Lung (tissue), 12 donors: Measurements from ENCODE around the gene MYCN. TPM values are rescaled to one million over a fixed set of nuclear protein-coding genes. Genes with fewer than 3 reads are reported as not detected.

Experiments used
- ATAC-seq: fragments of 200-7000 bp; cut with Tn5 transposase; one replicate; pipeline ENCODE4 v1.9.1; 2020; ENCODE audit warnings: moderate number of reproducible peaks; ENCODE audit not compliant: insufficient read depth, low FRiP score
- DNase-seq, 3 donors: peaks; one replicate each; pipeline ENCODE4 v3.0.0-alpha.2; 2013 to 2017
- H3K27ac ChIP-seq, 2 donors: one replicate each; pipeline ENCODE4 v1.5.1; 2013; ENCODE audit warnings: mild to moderate bottlenecking in 2 of 2, moderate library complexity in 2 of 2, control low read depth in 1 of 2, inconsistent platforms in 1 of 2, low read depth in 1 of 2, low read length in 1 of 2
- H3K27me3 ChIP-seq, 3 donors: one replicate each; pipeline ENCODE4 v1.5.1; 2013; ENCODE audit warnings: low read length in 2 of 3; ENCODE audit not compliant: control insufficient read depth in 3 of 3, insufficient read depth in 3 of 3
- H3K36me3 ChIP-seq, 4 donors: one replicate each; pipeline ENCODE4 v1.5.1; 2013; ENCODE audit warnings: low read length in 4 of 4, mild to moderate bottlenecking in 1 of 4, moderate library complexity in 1 of 4; ENCODE audit not compliant: control insufficient read depth in 4 of 4, insufficient read depth in 4 of 4
- H3K4me1 ChIP-seq, 5 donors: one replicate each; pipeline ENCODE4 v1.5.1; 2013; ENCODE audit warnings: low read length in 5 of 5, mild to moderate bottlenecking in 2 of 5, moderate library complexity in 1 of 5; ENCODE audit not compliant: control insufficient read depth in 5 of 5, insufficient read depth in 5 of 5
- H3K4me3 ChIP-seq: one replicate; pipeline ENCODE4 v1.5.1; 2013; ENCODE audit warnings: mild to moderate bottlenecking, control low read depth, moderate library complexity
- H3K9ac ChIP-seq, 2 donors: one replicate each; pipeline ENCODE4 v1.5.1; 2013; ENCODE audit warnings: low read length in 2 of 2, control low read depth in 1 of 2; ENCODE audit not compliant: insufficient read depth in 1 of 2
- H3K9me3 ChIP-seq, 4 donors: one replicate each; pipeline ENCODE4 v1.5.1; 2013; ENCODE audit warnings: low read length in 3 of 4, mild to moderate bottlenecking in 1 of 4, moderate library complexity in 1 of 4; ENCODE audit not compliant: control insufficient read depth in 4 of 4, insufficient read depth in 3 of 4
- CTCF ChIP-seq: IDR thresholded peaks from 2 replicates; pipeline ENCODE4 v1.5.1; 2012; ENCODE audit warnings: mild to moderate bottlenecking; ENCODE audit errors: control extremely low read depth, extremely low read depth
- WGBS, 2 donors: extraction: QIAGEN DNeasy Blood & Tissue Kit; methylation state at CpG; one replicate each; pipeline ENCODE4 v1.1.7; 2013; 5-methylcytosine and 5-hydroxymethylcytosine counted together
- polyA plus RNA-seq, 2 donors: library from polyadenylated mRNA; stranded (reverse); fragments of 200-250 nt; gene quantifications; one replicate each; pipeline ENCODE4 v1.2.1, GENCODE V29; 2013
- total RNA-seq, 2 donors: library from RNA; depleted of rRNA in 1 of 2; stranded (reverse); fragments of >200 nt in 1 of 2; gene quantifications; one replicate each; pipeline ENCODE4 v1.2.1, GENCODE V29; 2014 to 2021
- donor health status: control.
- donor health status: control.
- donor health status: Bipolar disorder and iron deficiency.
- donor health status: healthy.
- donor health status: DM: yes; HTN: yes; CAD: no.

The MYCN gene
- total and polyA plus RNA-seq, 4 donors = 0.16 to 5.2 (median 0.36) TPM

- no peak overlapping the region for H3K27ac ChIP-seq
- H3K36me3 ChIP-seq = no peaks in the 10 kb centered on the region
- H3K9ac ChIP-seq = no peak overlapping the region
- peaks cover 0 to 10% (median 0%) of the 10 kb centered on the region in 5 donors for H3K4me1 ChIP-seq
- DNase-seq (no peak), ATAC-seq (no peak)
- no peak for TF ChIP-seq CTCF
- no peaks in the 10 kb centered on the region for H3K9me3 ChIP-seq
- peaks cover 0 to 9% (median 5%) of the 10 kb centered on the region in 3 donors for H3K27me3 ChIP-seq
- 64 to 84% methylated on average over 4 of the region's 4 CpGs for WGBS, 2 donors
- no peak overlapping the region for H3K4me3 ChIP-seq
Observed at GRCh38 chr2:15935675-15936074, 4.7 kb upstream of the MYCN start.

GRCh38 chr2:15936277-15937104 is 3.9 kb upstream of the MYCN start:
- H3K9ac ChIP-seq = no peak overlapping the region
- DNase-seq = no peak
- ATAC-seq = no peak
- 77 to 89% methylated on average over 5 of the region's 5 CpGs for WGBS, 2 donors
- H3K9me3 ChIP-seq = no peaks in the 10 kb centered on the region
- TF ChIP-seq CTCF = no peak
- peaks cover 0 to 11% (median 5%) of the 10 kb centered on the region in 3 donors for H3K27me3 ChIP-seq
- peaks cover 0 to 13% (median 6%) of the 10 kb centered on the region in 5 donors for H3K4me1 ChIP-seq
- no peaks in the 10 kb centered on the region for H3K36me3 ChIP-seq
- H3K4me3 ChIP-seq = no peak overlapping the region
- no peak overlapping the region for H3K27ac ChIP-seq

GRCh38 chr2:15937105-15937881 is 3.1 kb upstream of the MYCN start:
- H3K9ac ChIP-seq = no peak overlapping the region
- H3K4me1 ChIP-seq = peaks cover 0 to 15% (median 7%) of the 10 kb centered on the region in 5 donors
- H3K9me3 ChIP-seq = no peaks in the 10 kb centered on the region
- peaks cover 0 to 11% (median 5%) of the 10 kb centered on the region in 3 donors for H3K27me3 ChIP-seq
- DNase-seq (no peak), ATAC-seq (no peak)
- no peak for TF ChIP-seq CTCF
- H3K4me3 ChIP-seq = no peak overlapping the region
- WGBS, 2 donors = 81 to 84% methylated on average over 8 of the region's 8 CpGs
- H3K36me3 ChIP-seq = no peaks in the 10 kb centered on the region
- no peak overlapping the region for H3K27ac ChIP-seq
